Hepatocyte (in vitro differentiated cells): Measurements from ENCODE around the gene ALDH4A1.

ENCODE experiments used
- EZH2 ChIP-seq: fragments of 200-600 bp; sonication (generic); IDR thresholded peaks from 2 replicates; pipeline ENCODE4 v1.6.1; 2016; ENCODE audit warnings: antibody characterized with exemption, mild to moderate bottlenecking, borderline replicate concordance
- EZH2phosphoT487 ChIP-seq: fragments of 200-600 bp; sonication (generic); IDR thresholded peaks from one replicate; pipeline ENCODE4 v1.6.1; 2018; ENCODE audit warnings: antibody characterized with exemption, mild to moderate bottlenecking, low read depth, moderate library complexity; ENCODE audit not compliant: unreplicated experiment, severe bottlenecking
- TF ChIP-seq, protein P1 (sequence below): fragments of 200-600 bp; sonication (generic); IDR thresholded peaks from 2 replicates; pipeline ENCODE4 v1.5.1; 2016; ENCODE audit warnings: antibody characterized with exemption, mild to moderate bottlenecking; ENCODE audit not compliant: poor library complexity

- TF ChIP-seq, protein P1, sequence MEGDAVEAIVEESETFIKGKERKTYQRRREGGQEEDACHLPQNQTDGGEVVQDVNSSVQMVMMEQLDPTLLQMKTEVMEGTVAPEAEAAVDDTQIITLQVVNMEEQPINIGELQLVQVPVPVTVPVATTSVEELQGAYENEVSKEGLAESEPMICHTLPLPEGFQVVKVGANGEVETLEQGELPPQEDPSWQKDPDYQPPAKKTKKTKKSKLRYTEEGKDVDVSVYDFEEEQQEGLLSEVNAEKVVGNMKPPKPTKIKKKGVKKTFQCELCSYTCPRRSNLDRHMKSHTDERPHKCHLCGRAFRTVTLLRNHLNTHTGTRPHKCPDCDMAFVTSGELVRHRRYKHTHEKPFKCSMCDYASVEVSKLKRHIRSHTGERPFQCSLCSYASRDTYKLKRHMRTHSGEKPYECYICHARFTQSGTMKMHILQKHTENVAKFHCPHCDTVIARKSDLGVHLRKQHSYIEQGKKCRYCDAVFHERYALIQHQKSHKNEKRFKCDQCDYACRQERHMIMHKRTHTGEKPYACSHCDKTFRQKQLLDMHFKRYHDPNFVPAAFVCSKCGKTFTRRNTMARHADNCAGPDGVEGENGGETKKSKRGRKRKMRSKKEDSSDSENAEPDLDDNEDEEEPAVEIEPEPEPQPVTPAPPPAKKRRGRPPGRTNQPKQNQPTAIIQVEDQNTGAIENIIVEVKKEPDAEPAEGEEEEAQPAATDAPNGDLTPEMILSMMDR = no peak
- TF ChIP-seq EZH2 = no peak
- no peak for TF ChIP-seq EZH2phosphoT487
Measured at GRCh38 chr1:18947570-18947969, 45.2 kb upstream of the ALDH4A1 start.
